GM23248 (cell line): Measurements from ENCODE around the gene SYT3.

ENCODE experiments used
- EZH2 ChIP-seq: fragments of 200-600 bp; sonication (generic); IDR thresholded peaks from 2 replicates; pipeline ENCODE4 v1.6.1; 2018; ENCODE audit warnings: antibody characterized with exemption, mild to moderate bottlenecking; ENCODE audit not compliant: insufficient read depth, poor library complexity, severe bottlenecking
- EZH2phosphoT487 ChIP-seq: fragments of 200-600 bp; sonication (generic); IDR thresholded peaks from 2 replicates; pipeline ENCODE4 v1.6.1; 2018; ENCODE audit warnings: antibody characterized with exemption, moderate library complexity, mild to moderate bottlenecking, low read depth; ENCODE audit not compliant: insufficient read depth

- TF ChIP-seq EZH2 (no peak), EZH2phosphoT487 (no peak)
Observed at GRCh38 chr19:50647879-50648615, 8.4 kb upstream of the SYT3 start.
